Keratinocyte (primary cell): ENCODE data around the gene GBGT1. TPM values are rescaled to one million over a fixed set of nuclear protein-coding genes. Genes with fewer than 3 reads are reported as not detected.

Experiments
- DNase-seq: peaks from one replicate; pipeline ENCODE4 v3.0.0-alpha.2; 2011; ENCODE audit warnings: low read depth, missing footprints, low spot score
- FAIRE-seq: peaks from 2 replicates; lab custom pipeline; 2011; peaks lifted over from hg19 to GRCh38; lab: Jason Lieb, UNC
- H2AFZ ChIP-seq: 2 replicates; pipeline ENCODE4 v1.6.0; 2012; ENCODE audit warnings: low read length, control low read depth, inconsistent platforms; ENCODE audit not compliant: control insufficient read depth
- H3K27ac ChIP-seq: 2 replicates; pipeline ENCODE4 v1.5.1; 2011; ENCODE audit warnings: low read length; ENCODE audit not compliant: control insufficient read depth, insufficient read depth
- H3K27me3 ChIP-seq: 3 replicates; pipeline ENCODE4 v1.6.0; 2011; ENCODE audit warnings: low read length; ENCODE audit not compliant: control insufficient read depth, insufficient read depth; ENCODE audit errors: extremely low read depth
- H3K36me3 ChIP-seq, 2 experiments: 2 replicates in 1 of 2; 3 replicates in 1 of 2; pipeline ENCODE4 v1.5.1; 2011; ENCODE audit warnings: low read length in 2 of 2, mild to moderate bottlenecking in 1 of 2; ENCODE audit not compliant: control insufficient read depth in 2 of 2, insufficient read depth in 2 of 2; ENCODE audit errors: extremely low read depth in 1 of 2
- H3K4me1 ChIP-seq: 3 replicates; pipeline ENCODE4 v1.5.1; 2011; ENCODE audit warnings: low read length; ENCODE audit not compliant: control insufficient read depth, insufficient read depth; ENCODE audit errors: extremely low read depth
- H3K4me2 ChIP-seq: 3 replicates; pipeline ENCODE4 v1.6.0; 2011; ENCODE audit warnings: low read depth, low read length; ENCODE audit not compliant: control insufficient read depth, insufficient read depth; ENCODE audit errors: extremely low read depth
- H3K4me3 ChIP-seq, 3 experiments: fragments of 200-600 bp in 1 of 3; sonication (generic) in 1 of 3; 2 replicates in 2 of 3; 3 replicates in 1 of 3; pipeline ENCODE4 v1.5.1; 2011 to 2016; ENCODE audit warnings: low read length in 3 of 3, mild to moderate bottlenecking in 3 of 3, control low read depth in 2 of 3, inconsistent platforms in 1 of 3, low read depth in 1 of 3, mixed read lengths in 1 of 3, mixed run types in 1 of 3, moderate library complexity in 1 of 3; ENCODE audit not compliant: control insufficient read depth in 2 of 3, insufficient read depth in 2 of 3; ENCODE audit errors: extremely low read depth in 1 of 3
- H3K79me2 ChIP-seq: 2 replicates; pipeline ENCODE4 v1.6.0; 2012; ENCODE audit warnings: low read length; ENCODE audit not compliant: control insufficient read depth, insufficient read depth
- H3K9ac ChIP-seq: 3 replicates; pipeline ENCODE4 v1.6.0; 2011; ENCODE audit warnings: low read length; ENCODE audit not compliant: control insufficient read depth, insufficient read depth; ENCODE audit errors: extremely low read depth
- H3K9me1 ChIP-seq: 3 replicates; pipeline ENCODE4 v1.6.0; 2011; ENCODE audit warnings: low read length; ENCODE audit not compliant: control insufficient read depth, insufficient read depth; ENCODE audit errors: extremely low read depth
- H3K9me3 ChIP-seq: 2 replicates; pipeline ENCODE4 v1.5.1; 2012; ENCODE audit warnings: low read depth, low read length; ENCODE audit not compliant: control insufficient read depth
- H4K20me1 ChIP-seq: 3 replicates; pipeline ENCODE4 v1.6.0; 2011; ENCODE audit warnings: low read length; ENCODE audit not compliant: control insufficient read depth, insufficient read depth; ENCODE audit errors: extremely low read depth
- CTCF ChIP-seq, 3 experiments: IDR thresholded peaks in 1 of 3; conservative IDR thresholded peaks in 1 of 3; optimal IDR thresholded peaks in 1 of 3; 2 replicates in 2 of 3; 3 replicates in 1 of 3; pipeline versions ENCODE3 to v1.5.1; 2011; ENCODE audit warnings: low read length in 3 of 3, mild to moderate bottlenecking in 3 of 3, moderate library complexity in 2 of 3, control low read depth in 1 of 3, inconsistent platforms in 1 of 3; ENCODE audit not compliant: insufficient read depth in 2 of 3; ENCODE audit errors: extremely low read depth in 1 of 3
- EZH2 ChIP-seq: IDR thresholded peaks from one replicate; pipeline ENCODE4 v1.6.1; 2012; ENCODE audit warnings: inconsistent platforms, mild to moderate bottlenecking, low read length, moderate library complexity
- dilution Hi-C: fragments of 300-500 bp; cut with MboI; formaldehyde crosslinking; loops from one replicate; pipeline ENCODE4 v1.7.0; 2020; ENCODE audit warnings: low sequenced_read_pairs; ENCODE audit not compliant: extremely low pct_ligation_motif_present
- polyA plus RNA-seq, 5 experiments: library from polyadenylated mRNA; depleted of rRNA in 3 of 5; stranded (reverse) in 3 of 5; stranded (forward) in 1 of 5; unstranded in 1 of 5; fragments of >200 nt; gene quantifications; 1 replicate in 1 of 5; 2 replicates in 3 of 5; 3 replicates in 1 of 5; pipeline versions ENCODE4 v1.2.1 to v1.2.3, GENCODE V29; 2011 to 2012; ENCODE audit warnings: missing spikeins in 2 of 5, low read depth in 1 of 5, low replicate concordance in 1 of 5

GBGT1 gene
- polyA plus RNA-seq, 1 donor (not counting 4 experiments of a cell fraction or from before 2014, with no cell fraction given) = 0.54 TPM

GRCh38 chr9:133106511-133107244, 57.0 kb downstream of the GBGT1 start:
- no peak for FAIRE-seq
- no peaks in the 10 kb centered on the region for H3K9me3 ChIP-seq
- H3K9me1 ChIP-seq = no peaks in the 10 kb centered on the region
- no peak overlapping the region for H3K9ac ChIP-seq
- no peak overlapping the region for H2AFZ ChIP-seq
- no peak for DNase-seq
- peaks cover 25 to 43% of the 10 kb centered on the region in 2 experiments for H3K36me3 ChIP-seq
- no peak for TF ChIP-seq CTCF (optimal IDR thresholded peaks at IDR 0.05 in 1 of 3, IDR thresholded peaks at IDR 0.05 in 1 of 3, conservative IDR thresholded peaks at IDR 0.05 in 1 of 3; ENCODE audit: extremely low read depth in 1 of 3, insufficient read depth in 2 of 3, low read length in 3 of 3)
- no peak overlapping the region for H3K4me3 ChIP-seq
- H4K20me1 ChIP-seq = no peaks in the 10 kb centered on the region
- no peaks in the 10 kb centered on the region for H3K4me1 ChIP-seq
- no peaks in the 10 kb centered on the region for H3K79me2 ChIP-seq
- H3K4me2 ChIP-seq = no peak overlapping the region
- dilution Hi-C loops = no loop called here
- no peak overlapping the region for H3K27ac ChIP-seq
- H3K27me3 ChIP-seq = no peaks in the 10 kb centered on the region

GRCh38 chr9:133105461-133105770, 58.3 kb downstream of the GBGT1 start:
- no peak overlapping the region for H3K4me2 ChIP-seq
- no peak overlapping the region for H3K27ac ChIP-seq
- FAIRE-seq = no peak
- H3K79me2 ChIP-seq = no peaks in the 10 kb centered on the region
- H3K9me3 ChIP-seq = no peaks in the 10 kb centered on the region
- no peaks in the 10 kb centered on the region for H3K9me1 ChIP-seq
- no peaks in the 10 kb centered on the region for H3K27me3 ChIP-seq
- no peak for TF ChIP-seq CTCF (optimal IDR thresholded peaks at IDR 0.05 in 1 of 3, IDR thresholded peaks at IDR 0.05 in 1 of 3, conservative IDR thresholded peaks at IDR 0.05 in 1 of 3; ENCODE audit: extremely low read depth in 1 of 3, insufficient read depth in 2 of 3, low read length in 3 of 3)
- no peak for TF ChIP-seq EZH2
- H3K9ac ChIP-seq = no peak overlapping the region
- no peak overlapping the region for H3K4me3 ChIP-seq
- no peak for DNase-seq
- H3K4me1 ChIP-seq = no peaks in the 10 kb centered on the region
- no peak overlapping the region for H2AFZ ChIP-seq
- no peaks in the 10 kb centered on the region for H4K20me1 ChIP-seq
- peaks cover 33 to 49% of the 10 kb centered on the region in 2 experiments for H3K36me3 ChIP-seq
- dilution Hi-C loops = no loop called here
